Measurements from ENCODE around the gene TNIP2. TPM values are rescaled to one million over a fixed set of nuclear protein-coding genes. Genes with fewer than 3 reads are reported as not detected.

The TNIP2 gene
- total and polyA plus RNA-seq, 2 of the 13 experiments (the other 11 are each of a cell fraction or from before 2014, with no cell fraction given) = 25.6 to 38.0 TPM

GRCh38 chr4:2755821-2756690, at the start of gene TNIP2 (continued):
- TF ChIP-seq PHF8 (CRISPR knock-in tag; IDR thresholded peaks at IDR 0.05) = peak; percentile 62; the same call in 1 of the 2 replicates
- TF ChIP-seq GLI4 (CRISPR knock-in tag; IDR thresholded peaks at IDR 0.05; ENCODE audit: borderline replicate concordance) = no peak
- peak; percentile 24 for TF ChIP-seq MXD3 (CRISPR knock-in tag; IDR thresholded peaks at IDR 0.05)
- TF ChIP-seq RAD51 (IDR thresholded peaks at IDR 0.05; ENCODE audit: borderline replicate concordance) = no peak
- no peak for TF ChIP-seq ZSCAN12 (CRISPR knock-in tag; IDR thresholded peaks at IDR 0.05)
- TF ChIP-seq SAP130 (CRISPR knock-in tag; IDR thresholded peaks at IDR 0.05; ENCODE audit: low read depth) = peak; percentile 86
- TF ChIP-seq ZNF207 (IDR thresholded peaks at IDR 0.05; ENCODE audit: borderline replicate concordance) = no peak
- peak; percentile 95 for TF ChIP-seq RAD21 (CRISPR knock-in tag; IDR thresholded peaks at IDR 0.05)
- TF ChIP-seq RBM39 (IDR thresholded peaks at IDR 0.05; ENCODE audit: low read depth, low read length, poor library complexity, severe bottlenecking) = peak; percentile 56
- no peak for TF ChIP-seq CCAR2 (optimal IDR thresholded peaks at IDR 0.05; ENCODE audit: low read depth, low read length)
- 0 out of 2 replicates have a peak, but pooled peaks have one; percentile 16 for TF ChIP-seq GATA4 (IDR thresholded peaks at IDR 0.05; ENCODE audit: borderline replicate concordance, low read depth)
- no peak for TF ChIP-seq CENPX (CRISPR knock-in tag; IDR thresholded peaks at IDR 0.05)
- TF ChIP-seq YY1 (IDR thresholded peaks at IDR 0.05; ENCODE audit: insufficient read depth, insufficient replicate concordance, low read depth, low read length) = peak; percentile 70
- peak; percentile 82; the same call in 1 of the 2 replicates for TF ChIP-seq BCL3 (CRISPR knock-in tag; IDR thresholded peaks at IDR 0.05)
- TF ChIP-seq MTF2 (CRISPR knock-in tag; IDR thresholded peaks at IDR 0.05; ENCODE audit: borderline replicate concordance) = no peak
- no peak for TF ChIP-seq SIX1 (CRISPR knock-in tag; IDR thresholded peaks at IDR 0.05; ENCODE audit: borderline replicate concordance)
- TF ChIP-seq ZNF749 (CRISPR knock-in tag; IDR thresholded peaks at IDR 0.05; ENCODE audit: borderline replicate concordance) = 0 out of 2 replicates have a peak, but pooled peaks have one; percentile 20
- no peak for TF ChIP-seq HNF1A (IDR thresholded peaks at IDR 0.05; ENCODE audit: low read depth)
- 0 out of 2 replicates have a peak, but pooled peaks have one; percentile 29 for TF ChIP-seq HNF1A (CRISPR knock-in tag; IDR thresholded peaks at IDR 0.05; ENCODE audit: borderline replicate concordance)
- no peak for TF ChIP-seq MED13 (CRISPR knock-in tag; IDR thresholded peaks at IDR 0.05)
- no peak for TF ChIP-seq ZNF234 (CRISPR knock-in tag; conservative IDR thresholded peaks at IDR 0.05)
- no peak for TF ChIP-seq ZNF619 (CRISPR knock-in tag; IDR thresholded peaks at IDR 0.05)
- no peak for TF ChIP-seq TEAD3 (CRISPR knock-in tag; optimal IDR thresholded peaks at IDR 0.05; ENCODE audit: borderline replicate concordance)
- TF ChIP-seq ATF3 (CRISPR knock-in tag; IDR thresholded peaks at IDR 0.05) = peak; percentile 68; the same call in 1 of the 2 replicates
- 0 out of 2 replicates have a peak, but pooled peaks have one; percentile 45 for TF ChIP-seq KDM1A (CRISPR knock-in tag; IDR thresholded peaks at IDR 0.05)
